Loucy (cell line): Measurements from ENCODE around the gene TIMM22.

Experiments
- H2AFZ ChIP-seq: fragments of 200-600 bp; sonication (generic); 2 replicates; pipeline ENCODE4 v1.6.0; 2016; ENCODE audit warnings: antibody characterized with exemption, mild to moderate bottlenecking, low read length, moderate library complexity
- H3F3A ChIP-seq: fragments of 200-600 bp; 2 replicates; pipeline ENCODE4 v1.6.0; 2016; ENCODE audit warnings: antibody characterized with exemption, low read depth, mild to moderate bottlenecking
- H3K27me3 ChIP-seq: fragments of 200-600 bp; sonication (generic); 2 replicates; pipeline ENCODE4 v1.6.1; 2014; ENCODE audit warnings: low read length, mild to moderate bottlenecking; ENCODE audit not compliant: insufficient read depth, poor library complexity, severe bottlenecking
- H3K36me3 ChIP-seq: fragments of 200-600 bp; sonication (generic); 2 replicates; pipeline ENCODE4 v1.6.1; 2016; ENCODE audit warnings: low read length; ENCODE audit not compliant: insufficient read depth
- H3K4me1 ChIP-seq: fragments of 200-600 bp; sonication (generic); 2 replicates; pipeline ENCODE4 v1.5.1; 2014; ENCODE audit warnings: low read length, mild to moderate bottlenecking; ENCODE audit not compliant: insufficient read depth, poor library complexity, severe bottlenecking
- H3K4me2 ChIP-seq: fragments of 200-600 bp; sonication (generic); 2 replicates; pipeline ENCODE4 v1.6.0; 2014; ENCODE audit warnings: antibody characterized with exemption, low read length, low read depth, mild to moderate bottlenecking; ENCODE audit not compliant: poor library complexity, severe bottlenecking
- H3K4me3 ChIP-seq: fragments of 200-600 bp; sonication (generic); 2 replicates; pipeline ENCODE4 v1.5.1; 2014; ENCODE audit warnings: low read length, mild to moderate bottlenecking, mixed read lengths; ENCODE audit not compliant: poor library complexity, severe bottlenecking
- H3K79me2 ChIP-seq: fragments of 200-600 bp; sonication (generic); 2 replicates; pipeline ENCODE4 v1.6.1; 2014; ENCODE audit warnings: low read length; ENCODE audit not compliant: insufficient read depth
- H3K9ac ChIP-seq: fragments of 200-600 bp; sonication (generic); 2 replicates; pipeline ENCODE4 v1.6.0; 2014; ENCODE audit warnings: mild to moderate bottlenecking, low read depth, low read length, moderate library complexity; ENCODE audit not compliant: poor library complexity, severe bottlenecking
- H3K9me2 ChIP-seq: fragments of 200-600 bp; sonication (generic); replicated peaks from 2 replicates; pipeline ENCODE4 v1.6.1; 2016; ENCODE audit warnings: low read depth, low read length, mixed read lengths
- H3K9me3 ChIP-seq: fragments of 200-600 bp; sonication (generic); 2 replicates; pipeline ENCODE4 v1.6.1; 2014; ENCODE audit warnings: mild to moderate bottlenecking, antibody characterized with exemption, low read length, low read depth; ENCODE audit not compliant: insufficient read depth
- H4K20me1 ChIP-seq: fragments of 200-600 bp; sonication (generic); 2 replicates; pipeline ENCODE4 v1.6.0; 2014; ENCODE audit warnings: antibody characterized with exemption, low read length, mild to moderate bottlenecking; ENCODE audit not compliant: insufficient read depth, poor library complexity, severe bottlenecking
- EZH2phosphoT487 ChIP-seq: fragments of 200-600 bp; IDR thresholded peaks from 2 replicates; pipeline ENCODE4 v1.6.1; 2018; ENCODE audit warnings: antibody characterized with exemption, mild to moderate bottlenecking, moderate library complexity, borderline replicate concordance
- TF ChIP-seq, protein P1 (sequence below): fragments of 200-600 bp; sonication (generic); conservative IDR thresholded peaks from 2 replicates; pipeline ENCODE4 v1.5.1; 2014; ENCODE audit warnings: mild to moderate bottlenecking, antibody characterized with exemption, low read length

The TIMM22 gene

DNA sequence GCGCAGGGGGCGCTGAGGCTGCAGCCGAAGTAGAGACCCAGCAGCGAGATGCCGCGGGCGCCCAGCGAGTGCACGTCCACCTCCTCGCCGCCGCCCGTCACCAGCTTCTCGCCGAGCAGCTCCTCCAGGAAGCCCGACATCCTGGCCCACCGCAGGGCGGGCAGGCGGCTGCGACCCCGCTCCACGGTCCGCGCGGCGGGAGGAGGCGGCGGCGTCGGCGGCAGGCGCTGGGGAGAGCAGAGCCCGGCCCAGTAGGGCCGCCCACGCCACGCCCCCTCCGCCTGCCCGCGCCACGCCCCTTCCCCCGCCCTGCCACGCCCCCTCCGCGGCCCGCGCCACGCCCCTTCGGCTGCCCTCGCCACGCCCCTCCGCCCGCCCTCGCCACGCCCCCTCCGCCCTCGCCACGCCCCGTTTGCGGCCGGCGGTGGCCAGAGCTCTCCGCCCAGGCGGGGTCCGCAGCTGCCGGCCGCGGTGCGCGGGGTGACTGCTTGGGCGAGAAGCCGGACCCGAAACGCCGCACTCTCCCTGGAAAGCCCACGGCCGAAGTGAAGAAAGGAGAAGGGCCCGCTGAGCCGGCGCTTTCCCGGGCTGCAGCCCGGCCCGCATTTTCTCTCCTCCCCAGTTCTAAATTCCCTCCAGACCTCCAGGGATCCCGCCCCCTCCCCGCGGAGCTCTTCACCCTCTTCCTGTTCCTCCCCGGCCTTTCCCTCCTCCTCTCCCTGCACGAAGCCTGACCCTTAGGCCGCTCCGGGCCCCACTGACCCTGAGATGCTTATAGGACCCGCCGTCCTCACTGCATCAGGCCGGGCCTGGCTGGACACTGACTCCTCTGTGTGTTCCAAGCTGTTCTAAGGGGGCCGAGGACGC lies 17.2 kb upstream of the TIMM22 start, which contains the start of gene NXN:
TSS of gene NXN (minus strand) at position 238 of the 867 bp plus-strand sequence.
- H3K9ac ChIP-seq: no peak within 1 kb of the TSS
- peak within 1 kb of the TSS; percentile 90 for H2AFZ ChIP-seq
- H3K4me1 ChIP-seq: peaks cover 12% of the 10 kb centered on the region
- no peaks in the 10 kb centered on the region for H3K9me2 ChIP-seq
- H3K79me2 ChIP-seq: no peaks in the 10 kb centered on the region
- no peaks in the 10 kb centered on the region for H3K9me3 ChIP-seq
- TF ChIP-seq, protein P1, sequence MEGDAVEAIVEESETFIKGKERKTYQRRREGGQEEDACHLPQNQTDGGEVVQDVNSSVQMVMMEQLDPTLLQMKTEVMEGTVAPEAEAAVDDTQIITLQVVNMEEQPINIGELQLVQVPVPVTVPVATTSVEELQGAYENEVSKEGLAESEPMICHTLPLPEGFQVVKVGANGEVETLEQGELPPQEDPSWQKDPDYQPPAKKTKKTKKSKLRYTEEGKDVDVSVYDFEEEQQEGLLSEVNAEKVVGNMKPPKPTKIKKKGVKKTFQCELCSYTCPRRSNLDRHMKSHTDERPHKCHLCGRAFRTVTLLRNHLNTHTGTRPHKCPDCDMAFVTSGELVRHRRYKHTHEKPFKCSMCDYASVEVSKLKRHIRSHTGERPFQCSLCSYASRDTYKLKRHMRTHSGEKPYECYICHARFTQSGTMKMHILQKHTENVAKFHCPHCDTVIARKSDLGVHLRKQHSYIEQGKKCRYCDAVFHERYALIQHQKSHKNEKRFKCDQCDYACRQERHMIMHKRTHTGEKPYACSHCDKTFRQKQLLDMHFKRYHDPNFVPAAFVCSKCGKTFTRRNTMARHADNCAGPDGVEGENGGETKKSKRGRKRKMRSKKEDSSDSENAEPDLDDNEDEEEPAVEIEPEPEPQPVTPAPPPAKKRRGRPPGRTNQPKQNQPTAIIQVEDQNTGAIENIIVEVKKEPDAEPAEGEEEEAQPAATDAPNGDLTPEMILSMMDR: peak; percentile 21; the same call in 1 of the 2 replicates
- no peak for TF ChIP-seq EZH2phosphoT487
- no peaks in the 10 kb centered on the region for H3K27me3 ChIP-seq
- no peaks in the 10 kb centered on the region for H3K36me3 ChIP-seq
- peak within 1 kb of the TSS; percentile 67 for H3K4me3 ChIP-seq
- no peaks in the 10 kb centered on the region for H4K20me1 ChIP-seq
- peak within 1 kb of the TSS; percentile 68 for H3K4me2 ChIP-seq
- no peaks in the 10 kb centered on the region for H3F3A ChIP-seq

DNA sequence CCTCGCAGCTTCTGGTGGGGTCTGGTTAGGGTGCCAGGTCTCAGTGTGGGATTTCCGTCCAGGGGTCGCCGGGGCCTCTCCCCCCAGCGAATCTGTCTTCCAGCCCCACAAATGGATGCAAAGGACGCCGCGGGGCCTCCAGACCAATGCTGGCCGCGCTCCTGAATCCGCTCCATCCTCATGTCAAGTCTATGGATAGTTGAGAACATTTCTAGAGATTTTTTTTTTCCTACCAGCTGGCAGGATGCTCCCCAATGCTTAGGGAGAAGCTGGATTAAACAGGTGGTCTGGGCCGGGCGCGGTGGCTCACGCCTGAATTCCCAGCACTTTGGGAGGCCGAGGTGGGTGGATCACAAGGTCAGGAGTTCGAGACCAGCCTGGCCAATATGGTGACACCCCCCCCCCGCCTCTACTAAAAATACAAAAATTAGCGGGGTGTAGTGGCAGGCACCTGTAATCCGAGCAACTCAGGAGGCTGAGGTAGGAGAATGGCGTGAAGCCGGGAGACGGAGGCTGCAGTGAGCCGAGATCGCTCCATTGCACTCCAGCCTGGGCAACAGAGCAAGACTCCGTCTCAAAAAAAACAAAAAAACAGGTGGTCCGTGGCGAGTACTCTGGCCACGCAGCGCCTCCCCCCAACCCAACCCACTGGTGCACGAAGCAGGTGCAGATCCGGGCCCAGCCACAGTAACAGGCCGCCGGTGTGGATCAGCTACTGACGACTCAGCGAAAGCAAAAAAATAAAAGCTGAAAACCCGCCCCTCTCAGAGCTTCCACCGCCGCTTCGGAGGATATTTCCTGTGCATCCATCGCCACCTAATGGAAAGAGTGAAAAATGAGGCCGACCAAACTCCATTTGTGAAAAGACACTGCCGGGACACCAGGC lies 16.3 kb upstream of the TIMM22 start:
- TF ChIP-seq EZH2phosphoT487: no peak
- TF ChIP-seq, protein P1: peak; percentile 79
- H3K4me3 ChIP-seq: peak overlapping the region; percentile 67
- H3K9ac ChIP-seq: no peak overlapping the region

DNA sequence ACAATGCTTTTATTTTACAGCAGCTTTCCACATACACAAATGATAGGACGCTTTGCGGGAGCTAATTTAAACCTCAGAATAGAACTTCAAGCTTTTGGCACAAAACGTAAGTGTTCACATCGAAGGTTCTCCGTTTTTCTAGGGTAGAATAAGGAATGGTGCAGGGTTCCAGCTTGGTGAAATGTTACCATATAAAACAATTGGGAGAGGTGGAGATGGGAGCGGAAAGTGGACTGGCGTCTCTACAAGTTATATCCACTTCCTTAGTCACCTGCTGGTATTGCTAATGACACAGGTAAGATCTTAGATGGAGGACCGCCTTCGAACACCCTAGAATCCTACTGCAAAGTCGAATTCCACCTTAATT lies 15.7 kb upstream of the TIMM22 start:
- Histone ChIP-seq H3K27me3 (no peaks in the 10 kb centered on the region), H3K36me3 (no peaks in the 10 kb centered on the region), H2AFZ (peak overlapping the region; percentile 72), H3K4me3 (peak overlapping the region; percentile 29), H3K79me2 (no peaks in the 10 kb centered on the region), H3K4me2 (peak overlapping the region; percentile 68), H3K4me1 (peaks cover 4% of the 10 kb centered on the region), H4K20me1 (no peaks in the 10 kb centered on the region), H3K9ac (no peak overlapping the region), H3F3A (no peaks in the 10 kb centered on the region), H3K9me3 (no peaks in the 10 kb centered on the region), H3K9me2 (no peaks in the 10 kb centered on the region)
- TF ChIP-seq, protein P1: peak; percentile 9; the same call in 1 of the 2 replicates
- TF ChIP-seq EZH2phosphoT487: no peak

More for the DNA sequence above, 16.3 kb upstream of the TIMM22 start:
- no peaks in the 10 kb centered on the region for H3K9me2 ChIP-seq
- H3K36me3 ChIP-seq: no peaks in the 10 kb centered on the region
- H4K20me1 ChIP-seq: no peaks in the 10 kb centered on the region
- no peaks in the 10 kb centered on the region for H3K9me3 ChIP-seq
- peak overlapping the region; percentile 68 for H3K4me2 ChIP-seq
- no peaks in the 10 kb centered on the region for H3K27me3 ChIP-seq
- H3K4me1 ChIP-seq: peaks cover 8% of the 10 kb centered on the region
- peak overlapping the region; percentile 82 for H2AFZ ChIP-seq
- no peaks in the 10 kb centered on the region for H3F3A ChIP-seq
- H3K79me2 ChIP-seq: no peaks in the 10 kb centered on the region
